Measurements from ENCODE around the gene ABLIM1.
"Not testable (repeated sequence)": the region's sequence is repeated elsewhere in the genome, so short reads cannot be mapped to it uniquely, and the experiment has no call there.

ABLIM1 gene

DNA sequence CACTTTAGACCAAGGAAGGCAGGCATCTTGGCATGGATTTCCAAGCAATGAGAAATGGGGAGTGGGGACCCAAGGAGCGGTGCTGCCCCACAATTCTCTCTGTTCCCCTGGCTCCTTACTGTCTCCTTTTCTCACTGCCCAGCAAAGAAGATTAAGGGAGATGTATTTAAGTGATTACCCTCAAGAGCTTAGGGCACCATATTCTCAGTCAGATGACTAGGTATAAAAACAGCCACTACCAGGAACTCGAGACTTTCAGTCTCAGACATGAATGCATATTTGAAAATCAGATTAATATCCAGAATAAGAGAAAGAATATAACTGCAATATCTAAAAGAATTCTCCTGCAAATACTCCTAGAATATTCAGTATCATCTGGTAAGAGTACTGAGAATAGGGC lies at the start of gene ABLIM1:
Gene ABLIM1 (minus strand): TSS at position 101 of the 400 bp plus-strand sequence. CDS start 75 bp downstream, at position 26.
- no peak for DNase-seq

DNA sequence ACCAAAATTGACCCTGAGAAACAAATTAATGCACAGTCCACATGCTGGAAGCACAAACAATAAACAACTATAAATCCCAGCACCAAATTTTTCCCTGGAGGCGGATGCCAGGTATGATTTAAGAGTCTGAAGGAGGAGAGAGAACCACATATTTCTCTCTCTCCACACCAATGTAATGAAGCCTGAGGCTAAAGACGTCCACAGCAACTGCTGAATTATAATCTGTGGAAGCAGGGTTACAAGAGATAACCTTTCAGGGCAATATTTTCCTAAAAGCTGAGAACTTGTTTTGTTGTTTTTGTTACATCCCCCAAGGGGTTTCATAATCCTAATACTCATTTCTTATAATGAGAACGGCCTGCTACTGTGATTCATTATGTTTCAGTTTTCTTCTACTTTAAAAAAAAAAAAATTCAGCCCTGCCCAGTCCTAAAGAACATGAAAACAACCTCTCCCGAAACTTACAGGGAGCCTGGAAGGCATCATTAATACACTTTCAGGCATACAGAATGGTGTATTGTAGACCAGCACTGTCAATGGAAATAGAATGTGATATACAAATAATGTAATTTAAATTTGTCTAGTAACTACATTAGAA lies 48.5 kb upstream of the ABLIM1 start:
- no peak for DNase-seq

DNA sequence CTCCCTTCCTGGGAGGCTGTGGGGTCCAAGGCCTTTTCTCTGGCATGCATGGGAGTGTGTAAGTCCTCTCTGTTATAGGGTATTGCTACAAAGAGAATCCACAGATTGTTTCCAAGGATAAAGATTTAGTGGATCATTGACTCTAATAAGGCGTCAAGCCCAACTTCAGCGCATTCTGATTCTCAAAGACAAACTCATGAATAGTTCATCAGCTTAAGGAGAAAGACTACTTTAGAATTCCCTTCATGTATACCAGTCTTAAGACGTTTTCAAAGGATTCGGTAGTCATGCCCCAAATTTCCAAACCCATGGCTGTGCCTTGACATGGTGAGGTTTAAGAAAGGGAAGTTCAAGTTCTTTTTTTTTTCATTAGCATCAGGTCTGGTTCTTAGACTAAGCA lies 46.6 kb upstream of the ABLIM1 start:
- DNase-seq: no peak

DNA sequence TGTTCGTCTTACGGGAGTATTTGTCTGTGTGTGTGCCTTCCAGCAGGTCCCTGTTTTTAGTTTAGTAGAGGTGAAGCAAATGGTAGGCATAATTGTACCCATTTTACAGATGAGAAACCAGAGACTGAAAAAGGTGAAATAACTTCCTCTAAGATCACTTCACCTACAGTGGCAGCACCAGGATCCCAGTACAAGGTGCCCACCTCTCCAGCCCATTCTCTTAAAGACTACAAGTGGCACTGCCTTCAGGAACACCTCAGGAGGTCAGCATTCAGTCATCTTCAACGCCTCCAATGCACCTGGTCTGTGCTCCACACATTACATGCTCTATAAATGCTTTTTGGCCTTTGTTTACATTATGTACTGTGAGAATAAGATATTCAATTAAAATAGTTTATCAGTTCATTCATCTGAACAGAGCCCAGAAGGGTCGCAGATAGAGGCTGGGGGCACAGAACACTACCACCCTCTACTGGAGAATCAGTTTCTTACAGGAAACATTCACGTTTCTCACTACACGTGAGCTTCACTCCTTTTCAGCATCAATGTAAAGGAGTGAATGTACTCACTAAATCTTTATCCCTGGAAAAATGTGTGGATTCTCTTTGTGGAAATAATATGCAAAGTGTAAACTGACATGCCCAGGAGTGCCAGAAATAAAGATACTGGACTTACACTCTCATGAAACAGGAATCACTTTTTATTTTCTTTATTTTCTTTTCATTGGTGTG lies 45.5 kb upstream of the ABLIM1 start:
- peak; percentile 25 for DNase-seq

DNA sequence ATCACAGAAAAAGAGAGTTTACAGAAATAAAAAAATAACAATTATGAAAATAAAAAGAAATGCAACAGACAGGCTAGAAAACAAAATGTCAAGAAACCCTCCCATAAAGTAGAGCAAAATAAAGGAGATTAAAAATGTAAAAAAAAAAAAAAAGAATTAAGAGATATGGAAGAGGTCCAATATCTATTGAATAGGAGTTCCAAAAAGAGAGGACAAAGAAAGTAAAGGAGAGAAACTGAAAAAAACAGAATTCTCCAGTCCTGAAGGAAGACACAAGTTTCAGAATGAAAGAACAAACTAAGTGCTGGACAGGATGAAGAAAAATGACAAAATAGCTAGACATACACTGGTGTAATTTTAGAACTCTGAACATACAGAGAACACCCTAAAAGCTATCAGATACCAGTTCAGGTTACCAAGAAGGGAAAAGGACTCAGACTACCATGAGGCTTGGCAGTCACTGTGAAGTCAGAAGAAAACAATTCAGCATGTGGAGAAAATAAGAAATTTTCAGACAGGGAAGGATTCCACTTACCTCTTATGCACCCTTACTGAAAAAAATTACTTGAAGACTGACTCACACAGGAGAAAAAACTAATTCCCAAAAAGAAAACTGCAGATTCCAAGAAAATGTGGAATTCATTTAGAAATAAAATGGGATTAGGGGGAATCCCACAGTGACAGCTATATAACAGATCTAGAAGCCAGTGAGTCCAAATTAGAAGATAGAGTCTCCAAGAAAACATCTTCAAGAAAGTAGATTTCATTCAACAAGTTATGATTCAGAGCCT lies 40.4 kb upstream of the ABLIM1 start:
- DNase-seq: no peak

DNA sequence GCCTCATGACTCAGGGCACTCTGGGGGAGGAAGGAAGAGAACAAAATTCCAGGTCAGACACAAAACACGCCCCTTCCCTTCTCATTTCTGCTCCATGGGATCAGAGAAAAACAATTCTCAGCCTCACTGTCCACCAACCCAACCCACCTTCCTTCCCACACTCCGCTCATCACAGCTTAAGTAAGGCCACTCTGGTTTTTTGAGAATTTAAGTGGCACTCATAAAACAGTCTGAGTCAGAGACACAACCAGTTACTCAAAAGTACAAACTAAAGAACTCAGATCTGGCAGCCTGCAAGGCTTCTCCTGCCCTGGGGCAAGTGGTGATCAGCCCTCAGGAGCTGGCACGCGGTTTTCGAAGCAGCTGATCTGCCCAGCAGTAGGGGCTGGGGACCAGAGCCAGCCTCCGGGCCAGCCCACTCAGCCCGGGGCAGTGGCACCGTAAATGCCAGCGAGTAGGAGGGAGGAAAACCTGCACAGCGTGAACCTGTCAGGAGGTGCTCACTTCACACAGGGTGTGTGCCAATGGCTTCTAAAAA lies 39.1 kb upstream of the ABLIM1 start:
- no peak for DNase-seq

DNA sequence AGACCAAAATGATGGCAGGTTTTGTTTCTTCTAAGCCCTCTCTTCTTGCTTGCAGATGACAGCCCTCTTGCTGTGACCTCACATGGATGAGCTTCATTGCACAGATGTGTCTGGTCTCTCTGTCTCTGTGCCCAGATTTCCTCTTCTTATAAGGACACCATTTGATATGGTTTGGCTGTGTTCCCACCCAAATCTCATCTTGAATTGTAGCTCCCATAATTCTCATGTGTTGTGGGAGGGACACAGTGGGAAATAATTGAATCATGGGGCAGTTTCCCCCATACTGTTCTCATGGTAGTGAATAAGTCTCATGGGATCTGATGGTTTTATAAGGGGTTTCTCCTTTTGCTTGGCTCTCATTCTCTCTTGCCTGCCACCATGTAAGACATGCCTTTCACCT lies 38.2 kb upstream of the ABLIM1 start:
- DNase-seq: not testable (repeated sequence)

DNA sequence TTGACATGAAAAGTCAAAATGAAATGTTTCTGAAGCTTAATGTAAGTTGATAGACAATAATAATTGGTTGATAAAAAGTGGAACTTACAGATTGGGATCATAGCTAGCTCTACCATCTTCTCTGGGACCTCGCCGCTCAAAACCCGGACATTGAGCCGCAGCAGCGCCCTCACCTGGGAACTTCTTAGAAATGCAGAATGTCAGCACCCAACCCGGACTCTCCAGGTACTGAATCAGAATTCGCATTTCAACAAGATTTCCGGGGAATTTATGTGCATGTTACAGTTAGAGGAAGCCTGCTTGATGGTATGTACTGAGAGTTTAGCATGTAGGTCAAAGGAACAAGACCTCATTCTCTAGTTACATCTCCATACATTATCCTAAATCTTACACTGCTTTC lies 36.7 kb upstream of the ABLIM1 start:
- peak; percentile 36 for DNase-seq

DNA sequence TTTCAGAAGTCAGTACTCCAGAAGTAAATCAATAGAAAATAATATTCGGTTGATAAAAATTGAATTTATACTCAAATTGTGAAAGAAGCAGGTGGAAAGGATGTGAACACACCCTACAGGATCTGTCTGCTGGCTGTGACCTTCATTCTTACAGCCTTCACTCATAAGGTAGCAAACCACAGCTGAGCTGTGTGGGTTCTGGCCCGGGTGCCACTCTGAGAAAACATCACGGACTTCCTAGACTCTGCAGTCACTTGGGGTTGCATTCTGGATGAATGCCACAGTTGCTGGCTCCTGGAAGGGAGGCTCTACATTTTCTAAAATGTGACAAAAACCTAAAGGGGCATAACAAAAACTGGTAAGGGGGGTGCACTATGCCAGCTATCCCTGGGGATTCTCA lies 36.0 kb upstream of the ABLIM1 start:
- DNase-seq: peak; percentile 11

DNA sequence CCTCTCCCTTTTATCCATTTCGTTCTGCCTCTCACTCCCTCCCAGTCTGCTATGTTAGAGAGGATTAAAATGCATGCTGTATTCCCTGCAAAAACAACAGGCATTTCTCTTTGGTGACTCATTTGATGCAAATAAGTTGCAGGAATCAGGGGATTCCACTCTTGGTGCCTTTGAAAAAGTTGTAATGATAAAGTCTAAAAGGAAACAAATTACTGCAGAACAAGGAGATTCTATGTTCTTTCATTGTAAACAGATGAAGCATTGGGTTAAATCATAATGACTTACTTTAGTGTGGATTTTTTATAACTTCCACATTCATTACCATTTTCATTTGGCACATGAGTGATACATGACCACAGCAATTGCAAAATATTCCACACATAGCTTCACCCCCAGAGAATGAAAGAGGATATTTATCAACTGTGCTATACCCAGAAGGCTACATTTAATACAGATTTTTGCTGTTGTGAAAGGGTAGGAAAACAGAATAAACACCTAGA lies 33.4 kb upstream of the ABLIM1 start:
- DNase-seq: no peak

DNA sequence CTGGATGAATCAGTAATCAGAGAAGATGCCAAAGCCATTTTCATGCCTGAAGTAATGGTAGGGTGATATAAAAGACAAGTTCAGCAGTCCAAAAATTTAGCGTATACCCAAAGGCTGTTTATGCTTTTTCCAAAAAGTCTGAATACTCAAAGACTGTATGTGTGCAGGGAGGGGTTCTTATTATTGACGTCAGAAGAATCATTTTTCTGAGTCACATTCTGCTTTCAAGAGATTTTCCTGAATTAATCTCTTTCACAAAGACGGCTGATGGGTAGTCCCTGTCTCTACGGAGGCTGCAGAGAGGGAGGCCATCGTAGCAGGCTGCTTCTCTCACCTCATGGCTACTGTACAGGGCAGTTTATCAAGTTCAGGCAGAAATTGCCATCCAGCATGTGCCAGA lies 30.7 kb upstream of the ABLIM1 start:
- no peak for DNase-seq

DNA sequence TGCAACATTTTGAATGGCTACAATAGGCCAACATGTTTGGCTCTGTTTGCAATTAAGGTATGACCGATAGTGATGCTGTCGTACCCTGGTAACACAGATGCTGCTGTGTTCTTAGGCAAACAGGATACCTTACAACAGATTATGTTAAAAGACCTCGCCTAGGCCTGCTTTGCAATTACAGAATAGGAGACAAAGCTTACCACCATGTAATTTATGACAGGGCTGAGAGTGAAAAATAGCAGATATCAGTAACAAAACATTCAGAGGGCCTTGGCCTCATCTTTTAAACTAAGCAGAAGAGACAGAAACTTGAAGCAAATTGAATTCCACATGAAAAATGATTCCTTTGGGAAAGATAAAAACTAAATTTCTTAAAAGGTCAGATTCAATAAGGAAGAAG lies 29.4 kb upstream of the ABLIM1 start:
- no peak for DNase-seq

DNA sequence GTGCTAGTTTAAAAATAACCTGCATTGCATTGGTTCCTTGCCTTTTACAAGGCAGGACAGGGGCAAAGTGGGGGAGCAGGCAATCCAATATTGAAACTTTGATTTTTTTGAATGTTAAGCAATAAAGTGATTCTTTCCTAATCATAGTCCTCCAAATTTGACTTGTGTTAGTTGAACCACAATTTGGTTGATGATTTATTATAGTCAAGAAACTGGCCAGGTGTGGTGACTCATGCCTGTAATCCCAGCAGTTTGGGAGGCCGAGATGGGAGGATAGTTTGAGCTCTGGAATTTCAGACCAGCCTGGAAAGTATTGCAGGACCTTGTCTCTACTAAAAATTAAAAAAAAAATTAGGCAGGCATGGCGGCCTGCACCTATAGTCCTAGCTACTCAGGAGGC lies 27.9 kb upstream of the ABLIM1 start:
- no peak for DNase-seq

DNA sequence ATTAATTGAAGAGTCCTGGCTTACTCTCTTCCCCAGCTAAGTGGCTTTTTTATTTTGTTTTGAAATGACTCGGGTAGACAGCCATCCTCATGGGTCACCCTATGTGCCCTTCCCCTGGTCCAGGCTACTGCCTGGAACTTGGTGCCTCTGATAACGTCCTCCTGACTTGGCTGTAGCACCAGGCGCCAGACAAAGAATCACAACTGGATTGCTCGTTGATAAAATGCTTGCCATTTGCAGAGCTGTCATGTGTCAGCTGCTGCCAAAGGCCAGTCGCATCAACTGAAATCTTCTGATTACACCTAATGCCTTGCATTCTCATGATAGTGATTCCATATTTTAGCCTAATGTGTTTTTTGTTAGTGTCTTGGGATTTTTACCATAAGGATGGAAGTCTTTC lies 27.4 kb upstream of the ABLIM1 start:
- DNase-seq: no peak

DNA sequence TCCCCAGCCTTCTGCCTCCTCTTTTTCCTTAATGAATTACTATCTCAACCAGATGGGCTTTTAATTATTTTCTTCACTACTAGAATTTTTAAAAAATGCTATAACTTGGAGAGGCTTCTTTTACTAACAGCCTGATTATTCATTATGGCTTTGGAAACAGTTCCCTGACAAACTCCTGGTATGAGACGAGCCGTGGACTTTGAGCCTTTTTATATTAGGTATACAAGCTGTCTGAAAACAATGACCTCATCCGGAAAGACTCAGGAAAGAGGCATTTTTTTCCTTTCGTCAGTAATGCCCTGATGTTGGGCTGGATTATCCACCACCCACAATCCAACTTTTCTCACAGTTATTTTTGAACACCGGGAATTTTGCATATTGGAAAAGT lies 26.7 kb upstream of the ABLIM1 start:
- no peak for DNase-seq

DNA sequence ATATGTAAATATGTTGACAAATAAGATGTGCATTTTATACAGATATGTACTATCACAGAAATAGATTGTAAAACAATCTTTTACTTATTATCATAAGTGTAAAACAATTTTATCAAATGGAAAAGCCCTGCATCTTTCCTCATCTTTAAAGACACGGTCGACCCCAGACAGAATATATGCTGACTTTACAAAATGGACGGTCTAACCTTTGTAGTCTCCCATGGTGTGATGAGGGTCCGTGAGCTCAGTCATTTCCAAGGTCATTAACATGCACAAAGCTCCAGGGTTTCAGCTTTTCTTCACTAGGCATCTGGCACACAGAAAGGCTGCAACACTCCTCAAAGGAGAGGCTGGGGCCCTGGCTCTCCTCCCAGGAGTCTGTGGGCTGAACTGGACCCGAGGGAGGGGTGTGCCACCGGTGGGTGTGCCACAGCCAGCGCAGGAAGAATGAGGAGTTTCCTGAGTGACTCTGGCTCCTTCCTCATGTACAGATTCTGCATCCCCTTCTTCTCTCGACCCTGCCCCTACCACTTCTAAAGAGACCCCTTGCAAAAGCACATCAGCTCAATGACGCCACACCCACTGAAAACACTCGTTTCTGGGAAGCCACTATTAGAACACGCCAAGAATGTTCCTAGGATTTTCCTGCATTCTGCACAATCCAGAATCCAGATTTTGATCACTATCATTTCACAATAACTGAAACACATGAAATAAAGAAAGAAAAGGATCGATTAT lies 26.2 kb upstream of the ABLIM1 start:
- no peak for DNase-seq

DNA sequence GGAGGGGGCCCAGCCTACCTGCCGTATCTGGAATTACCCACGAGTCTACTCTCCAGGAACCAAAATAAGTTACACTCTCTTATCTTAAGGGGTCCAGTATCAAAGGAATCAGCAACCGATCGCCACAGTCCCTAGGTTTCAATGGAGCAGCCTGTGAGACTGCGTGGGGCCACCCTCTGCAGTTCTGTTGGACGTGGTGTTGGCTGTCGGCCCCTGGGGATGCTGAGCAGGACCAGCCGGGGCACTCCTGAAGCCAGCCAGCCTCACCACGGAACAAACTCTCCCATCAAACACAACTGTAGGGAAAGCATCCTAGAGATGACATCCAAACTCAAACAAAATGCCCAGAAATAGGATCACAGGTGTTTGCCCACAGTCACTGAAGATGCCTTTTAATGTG lies 25.5 kb upstream of the ABLIM1 start:
- DNase-seq: no peak

DNA sequence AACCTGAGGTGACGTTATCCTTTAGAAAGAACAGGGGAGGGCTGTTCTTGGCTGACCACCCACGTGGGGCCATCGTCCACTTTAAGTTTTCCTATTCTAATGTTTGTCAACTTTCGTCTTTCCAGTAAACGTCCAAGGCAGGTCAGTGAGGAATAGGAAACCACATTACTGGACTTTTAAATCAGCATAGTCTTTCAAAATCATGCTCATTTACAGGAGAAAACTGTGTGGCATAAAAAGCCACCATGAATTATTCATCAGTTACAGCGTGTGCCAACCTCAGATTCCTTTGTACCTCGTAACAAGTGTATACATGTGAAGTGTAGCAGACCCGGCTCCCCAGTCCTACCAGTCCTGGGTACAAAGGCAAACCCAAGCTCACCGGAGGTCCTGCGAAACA lies 25.1 kb upstream of the ABLIM1 start:
- no peak for DNase-seq

DNA sequence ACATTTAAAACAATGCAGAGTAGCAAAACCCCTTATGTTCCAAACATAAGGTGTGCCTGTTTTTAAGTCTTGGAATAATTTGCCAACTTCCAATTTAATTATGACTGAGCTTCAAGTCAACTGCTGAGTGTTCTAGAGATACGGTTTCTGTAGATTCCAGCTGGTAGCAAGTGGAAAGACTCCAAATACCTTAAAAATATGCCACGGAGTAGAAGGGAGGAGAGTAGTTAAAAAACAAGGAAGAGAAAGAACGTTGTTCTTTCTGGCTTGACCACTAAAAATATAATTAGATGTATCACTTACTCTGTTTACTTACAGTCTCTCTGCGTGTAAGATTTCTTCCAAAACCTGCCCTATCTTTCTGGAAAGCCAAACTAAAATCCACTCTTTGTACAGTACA lies 24.5 kb upstream of the ABLIM1 start:
- no peak for DNase-seq

DNA sequence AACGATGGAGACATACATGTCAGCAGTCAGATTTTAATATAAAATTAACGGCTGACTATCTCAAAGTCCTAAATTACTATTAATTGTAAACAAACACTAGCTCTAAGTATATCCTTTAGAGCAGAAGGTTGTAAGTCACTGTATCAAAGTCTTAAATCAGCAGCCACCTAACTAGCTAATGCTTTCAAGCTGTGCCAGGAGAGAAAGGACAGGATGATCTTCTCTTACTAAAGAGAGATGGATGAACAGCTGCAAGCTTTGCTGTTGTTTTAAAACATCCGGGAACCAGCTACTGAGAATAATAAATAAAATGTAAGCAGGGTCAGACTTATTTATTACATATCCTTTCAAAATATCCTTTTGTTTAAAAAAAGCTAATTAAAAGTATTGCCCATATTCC lies 24.0 kb upstream of the ABLIM1 start:
- DNase-seq: no peak

DNA sequence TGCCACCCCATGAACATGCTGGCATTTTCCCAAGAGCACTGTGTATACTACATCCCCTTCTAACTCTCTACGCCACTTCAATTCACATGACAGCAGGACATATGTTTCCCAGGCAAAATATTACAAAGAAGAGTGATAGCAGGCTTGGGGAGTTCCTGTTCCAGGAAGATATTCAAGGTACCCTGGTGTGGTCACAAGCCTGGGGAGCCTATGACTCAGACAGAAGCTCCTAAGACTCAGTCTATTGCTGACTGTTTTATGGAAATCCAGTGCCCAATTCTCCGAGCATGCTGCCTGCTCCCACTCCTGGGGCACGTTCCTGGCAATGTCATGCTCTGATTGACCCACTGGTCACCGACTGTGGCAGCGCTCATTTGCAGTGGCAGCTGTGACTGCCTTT lies 23.5 kb upstream of the ABLIM1 start:
- DNase-seq: no peak

DNA sequence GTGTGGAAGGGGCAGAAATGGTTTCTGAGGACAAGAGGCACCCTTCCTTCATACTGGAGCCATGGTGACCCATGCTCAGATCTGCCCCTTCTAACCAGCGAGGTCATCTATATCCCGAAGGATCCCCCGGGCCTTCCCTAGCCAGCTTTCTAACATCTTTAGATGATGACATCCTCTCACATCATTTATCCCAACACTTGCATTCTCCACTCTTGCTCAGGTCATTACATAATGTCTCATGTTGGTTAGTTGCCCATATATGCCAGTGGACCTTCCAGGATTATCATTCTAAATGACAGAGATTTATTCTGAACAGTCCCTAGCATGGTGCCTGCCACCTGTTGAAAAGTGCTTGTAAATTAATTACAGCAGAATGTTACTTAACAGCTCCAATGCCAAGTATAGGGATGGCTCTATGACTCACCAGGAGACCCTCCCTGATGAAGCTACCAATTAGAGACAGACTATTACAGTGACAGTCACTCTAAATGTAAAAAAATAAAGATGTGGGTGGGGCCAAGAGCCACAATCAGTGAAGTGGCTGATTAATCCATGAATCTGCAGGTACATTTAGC lies 22.6 kb upstream of the ABLIM1 start:
- no peak for DNase-seq

DNA sequence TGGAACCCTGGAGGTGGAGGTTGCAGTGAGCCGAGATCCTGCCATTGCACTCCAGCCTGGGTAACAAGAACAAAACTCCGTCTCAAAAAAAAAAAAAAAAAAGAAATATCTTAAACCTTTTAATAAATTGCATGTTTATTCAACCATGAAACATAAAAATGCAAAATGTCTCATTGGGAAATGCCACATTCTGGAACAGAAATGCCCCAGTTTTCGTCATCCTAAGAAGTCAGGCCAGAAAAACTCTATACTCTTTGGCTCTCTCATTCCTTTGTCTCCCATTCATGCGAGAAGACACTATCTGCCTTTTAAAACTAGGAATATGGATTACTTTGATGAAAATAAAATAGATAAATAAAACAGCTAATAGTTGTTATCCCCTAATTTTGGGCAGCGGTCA lies 21.5 kb upstream of the ABLIM1 start:
- no peak for DNase-seq
